Muscle of leg (tissue), 11 donors: ENCODE measurements around the gene DLX1. TPM values are rescaled to one million over a fixed set of nuclear protein-coding genes. Genes with fewer than 3 reads are reported as not detected.
"Not testable (repeated sequence)": the region's sequence is repeated elsewhere in the genome, so short reads cannot be mapped to it uniquely, and the experiment has no call there.

Source experiments
- DNase-seq: peaks from one replicate; pipeline ENCODE4 v3.0.0; 2013
- H3K27ac ChIP-seq: one replicate; pipeline ENCODE4 v1.5.1; 2013; ENCODE audit warnings: mild to moderate bottlenecking, low read length, control low read depth
- H3K27me3 ChIP-seq: one replicate; pipeline ENCODE4 v1.6.1; 2013; ENCODE audit warnings: low read length; ENCODE audit not compliant: control insufficient read depth, insufficient read depth
- H3K36me3 ChIP-seq: one replicate; pipeline ENCODE4 v1.6.1; 2013; ENCODE audit warnings: low read length; ENCODE audit not compliant: control insufficient read depth, insufficient read depth
- H3K4me1 ChIP-seq: one replicate; pipeline ENCODE4 v1.6.1; 2013; ENCODE audit warnings: low read length; ENCODE audit not compliant: control insufficient read depth, insufficient read depth
- H3K4me3 ChIP-seq: one replicate; pipeline ENCODE4 v1.5.1; 2013; ENCODE audit warnings: low read length, control low read depth
- H3K9me3 ChIP-seq: replicated peaks from 2 replicates; pipeline ENCODE4 v1.6.1; 2013; ENCODE audit warnings: low read depth, low read length; ENCODE audit not compliant: control insufficient read depth
- WGBS: methylation state at CpG from one replicate; pipeline ENCODE4 v1.1.5; 2013; ENCODE audit warnings: missing lambda C conversion rate; ENCODE audit not compliant: insufficient coverage; 5-methylcytosine and 5-hydroxymethylcytosine counted together
- polyA plus RNA-seq, 8 donors: library from polyadenylated mRNA; unstranded; fragments of 120-200 nt; gene quantifications; one replicate each; pipeline versions ENCODE4 v1.2.1 to v1.2.3, GENCODE V29; 2013; ENCODE audit warnings: inconsistent platforms in 1 of 8, low replicate concordance in 1 of 8; ENCODE audit not compliant: insufficient read length in 8 of 8, insufficient read depth in 1 of 8
- total RNA-seq: library from RNA; stranded (reverse); fragments of 120-200 nt; gene quantifications from one replicate; pipeline ENCODE4 v1.2.4, GENCODE V29; 2013

Gene DLX1
- total and polyA plus RNA-seq, 9 donors, result 0.09 to 0.60 (median 0.31) TPM

DNA sequence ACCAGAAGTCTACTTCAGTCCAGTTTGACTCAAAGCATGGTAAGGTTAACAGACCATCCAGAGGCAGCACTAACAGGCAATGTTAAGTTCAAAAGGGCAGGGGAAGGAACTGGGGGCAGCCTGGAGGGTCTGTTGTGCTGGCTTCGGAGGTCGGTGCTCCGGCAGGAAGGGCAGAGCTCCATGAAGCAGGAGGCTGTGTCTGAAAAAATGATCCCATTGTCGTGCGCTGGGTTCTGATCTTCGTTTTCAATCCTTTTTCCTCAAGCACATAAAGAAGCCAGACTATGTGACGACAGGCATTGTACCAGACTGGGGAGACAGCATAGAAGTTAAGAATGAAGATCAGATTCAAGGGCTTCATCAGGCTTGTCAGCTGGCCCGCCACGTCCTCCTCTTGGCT is 21.9 kb upstream of the DLX1 start:
- Histone ChIP-seq H3K27ac (no peak overlapping the region), H3K4me3 (no peak overlapping the region), H3K4me1 (no peaks in the 10 kb centered on the region), H3K27me3 (no peaks in the 10 kb centered on the region), H3K9me3 (no peaks in the 10 kb centered on the region), H3K36me3 (peaks cover 4% of the 10 kb centered on the region)
- WGBS, result 89% methylated on average over 3 of the region's 9 CpGs
- no peak for DNase-seq

DNA sequence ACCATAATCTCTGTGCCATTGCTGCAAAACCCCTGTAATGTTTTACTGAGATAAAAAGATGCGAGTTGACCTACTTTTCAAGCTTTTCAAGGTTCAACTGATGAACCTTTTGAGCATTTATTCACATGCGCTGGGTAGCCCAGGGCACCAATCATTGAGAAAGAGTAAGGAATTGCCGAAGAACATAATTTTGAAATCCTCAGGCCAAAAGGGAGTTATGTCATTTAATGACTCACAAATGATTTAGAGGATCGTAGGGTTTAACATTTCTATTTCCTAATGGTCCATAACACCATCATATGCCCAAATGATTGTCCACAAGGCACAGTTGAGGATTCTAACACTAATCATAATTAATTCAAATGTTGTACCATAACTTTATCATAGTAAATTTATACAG is 20.2 kb upstream of the DLX1 start:
- H3K27ac ChIP-seq, result no peak overlapping the region
- no peak overlapping the region for H3K4me3 ChIP-seq
- peaks cover 4% of the 10 kb centered on the region for H3K36me3 ChIP-seq
- WGBS, result 92% methylated on average over 2 of the region's 4 CpGs
- H3K4me1 ChIP-seq, result no peaks in the 10 kb centered on the region
- DNase-seq, result no peak
- H3K27me3 ChIP-seq, result no peaks in the 10 kb centered on the region
- no peaks in the 10 kb centered on the region for H3K9me3 ChIP-seq

GRCh38 chr2:172066394-172066886 is 18.9 kb upstream of the DLX1 start:
- peaks cover 4% of the 10 kb centered on the region for H3K36me3 ChIP-seq
- WGBS, result 78% methylated on average over 1 of the region's 4 CpGs
- no peak for DNase-seq
- no peaks in the 10 kb centered on the region for H3K9me3 ChIP-seq
- no peak overlapping the region for H3K27ac ChIP-seq
- H3K4me1 ChIP-seq, result no peaks in the 10 kb centered on the region
- H3K27me3 ChIP-seq, result no peaks in the 10 kb centered on the region
- no peak overlapping the region for H3K4me3 ChIP-seq

DNA sequence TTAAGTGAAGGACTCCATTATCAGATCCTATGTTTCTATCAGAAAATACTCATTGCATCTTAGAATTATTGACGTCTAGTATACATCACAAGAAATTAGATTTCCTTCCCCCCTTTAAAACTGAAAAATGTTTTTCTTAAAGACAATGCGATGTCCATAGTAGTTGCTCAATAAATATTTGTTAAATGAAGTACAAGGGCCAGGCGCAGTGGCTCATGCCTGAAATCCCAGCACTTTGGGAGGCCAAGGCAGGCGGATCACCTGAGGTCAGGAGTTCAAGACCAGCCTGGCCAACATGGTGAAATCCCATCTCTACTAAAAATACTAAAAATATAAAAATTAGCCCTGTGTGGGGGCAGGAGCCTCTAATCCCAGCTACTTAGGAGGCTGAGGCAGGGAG is 17.4 kb upstream of the DLX1 start:
- not testable (repeated sequence) for DNase-seq, H3K36me3 ChIP-seq, H3K4me1 ChIP-seq, H3K9me3 ChIP-seq, H3K4me3 ChIP-seq, H3K27me3 ChIP-seq, H3K27ac ChIP-seq
- no CpG with 5 or more reads among the region's 4 CpGs for WGBS

DNA sequence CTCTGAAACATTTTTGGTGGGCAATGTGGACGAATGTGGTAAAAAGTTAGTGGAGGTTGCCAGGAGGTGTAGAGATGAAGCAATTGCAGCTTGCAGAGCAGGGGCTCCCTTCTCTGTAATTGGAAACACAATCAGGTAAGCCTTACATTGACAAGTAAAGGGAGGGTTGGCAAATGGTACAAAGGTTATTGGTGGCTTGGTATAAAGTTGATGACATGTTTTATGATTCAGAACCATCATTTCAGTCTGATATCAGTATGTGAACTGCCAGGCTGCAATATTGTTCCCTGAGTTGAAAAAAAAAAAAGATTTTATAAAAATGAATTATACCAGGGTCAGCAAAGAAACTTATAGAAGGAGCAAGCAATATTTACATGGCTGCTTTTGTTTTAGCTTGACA is 14.4 kb upstream of the DLX1 start:
- WGBS, result 91% methylated on average over 1 of the region's 1 CpG
- no peak for DNase-seq
- Histone ChIP-seq H3K36me3 (no peaks in the 10 kb centered on the region), H3K27me3 (peaks cover 2% of the 10 kb centered on the region), H3K27ac (no peak overlapping the region), H3K4me3 (no peak overlapping the region), H3K9me3 (no peaks in the 10 kb centered on the region), H3K4me1 (no peaks in the 10 kb centered on the region)

DNA sequence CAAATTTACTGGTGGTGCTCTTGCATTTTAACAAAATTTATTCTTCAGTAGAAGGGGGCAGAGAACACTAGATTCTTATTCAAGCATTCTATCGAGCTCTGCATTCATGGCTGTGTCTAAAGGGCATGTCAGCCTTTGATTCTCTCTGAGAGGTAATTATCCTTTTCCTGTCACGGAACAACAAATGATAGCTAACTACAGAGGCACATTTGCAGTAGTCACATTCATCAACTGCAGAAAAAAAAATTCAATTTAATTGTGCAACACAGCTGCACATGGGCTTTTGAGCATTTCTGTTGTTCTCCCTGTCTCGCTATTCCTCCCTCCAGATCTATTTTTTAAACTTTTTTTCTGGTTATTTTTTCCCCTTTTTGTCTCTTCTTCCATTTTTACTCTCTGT is 13.0 kb upstream of the DLX1 start:
- WGBS, result 80% methylated on average over 2 of the region's 3 CpGs
- no peaks in the 10 kb centered on the region for H3K36me3 ChIP-seq
- no peaks in the 10 kb centered on the region for H3K9me3 ChIP-seq
- H3K4me3 ChIP-seq, result no peak overlapping the region
- H3K27me3 ChIP-seq, result peaks cover 2% of the 10 kb centered on the region
- DNase-seq, result no peak
- H3K4me1 ChIP-seq, result no peaks in the 10 kb centered on the region
- H3K27ac ChIP-seq, result no peak overlapping the region

GRCh38 chr2:172072706-172073105 is 12.6 kb upstream of the DLX1 start:
- DNase-seq, result no peak
- WGBS, result no CpG with 5 or more reads among the region's 2 CpGs
- H3K9me3 ChIP-seq, result no peaks in the 10 kb centered on the region
- H3K27ac ChIP-seq, result no peak overlapping the region
- no peaks in the 10 kb centered on the region for H3K36me3 ChIP-seq
- no peaks in the 10 kb centered on the region for H3K4me1 ChIP-seq
- H3K4me3 ChIP-seq, result no peak overlapping the region
- H3K27me3 ChIP-seq, result peaks cover 2% of the 10 kb centered on the region

DNA sequence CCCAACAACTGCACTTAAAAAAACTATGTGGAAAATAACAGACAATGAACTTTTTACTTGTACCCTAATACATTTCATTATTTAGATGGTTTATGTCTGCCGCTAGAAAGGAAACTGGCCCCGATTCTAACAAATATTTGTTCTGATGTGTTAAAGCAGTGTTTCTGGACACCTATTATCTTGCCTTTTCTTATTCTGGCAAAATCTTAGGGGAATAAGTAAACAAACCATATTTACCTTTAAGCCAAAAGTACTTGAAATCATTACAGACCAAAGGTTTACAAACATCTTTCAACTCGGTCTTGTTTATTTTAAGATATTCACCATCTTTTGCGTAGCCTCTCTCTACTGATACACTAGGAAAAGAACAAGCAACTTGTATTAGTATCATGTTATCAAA is 11.8 kb upstream of the DLX1 start:
- no CpG with 5 or more reads among the region's 4 CpGs for WGBS
- H3K9me3 ChIP-seq, result no peaks in the 10 kb centered on the region
- no peak for DNase-seq

GRCh38 chr2:172074254-172074653 is 11.1 kb upstream of the DLX1 start:
- no peaks in the 10 kb centered on the region for H3K9me3 ChIP-seq
- H3K4me3 ChIP-seq, result no peak overlapping the region
- no CpG with 5 or more reads among the region's 1 CpG for WGBS
- no peaks in the 10 kb centered on the region for H3K36me3 ChIP-seq
- H3K4me1 ChIP-seq, result no peaks in the 10 kb centered on the region
- peaks cover 13% of the 10 kb centered on the region for H3K27me3 ChIP-seq
- H3K27ac ChIP-seq, result no peak overlapping the region
- DNase-seq, result no peak

More for the DNA sequence above, 11.8 kb upstream of the DLX1 start:
- Histone ChIP-seq H3K36me3 (no peaks in the 10 kb centered on the region), H3K4me3 (no peak overlapping the region), H3K27me3 (peaks cover 6% of the 10 kb centered on the region), H3K4me1 (no peaks in the 10 kb centered on the region), H3K27ac (no peak overlapping the region)

- Histone ChIP-seq H3K4me3 (no peak overlapping the region), H3K9me3 (no peaks in the 10 kb centered on the region), H3K36me3 (no peaks in the 10 kb centered on the region), H3K27me3 (peaks cover 63% of the 10 kb centered on the region), H3K4me1 (peaks cover 20% of the 10 kb centered on the region), H3K27ac (no peak overlapping the region)
- no peak for DNase-seq
- WGBS, result no CpG with 5 or more reads among the region's 5 CpGs
Measured at GRCh38 chr2:172079416-172079815, 5.9 kb upstream of the DLX1 start.
